ENCODE measurements around the gene PPT2.

- no peak for TF ChIP-seq POLR2A (IDR thresholded peaks at IDR 0.05)
- TF ChIP-seq CTCF (IDR thresholded peaks at IDR 0.05) = no peak
- TF ChIP-seq POLR2AphosphoS5 (IDR thresholded peaks at IDR 0.05) = no peak
- TF ChIP-seq EP300 (IDR thresholded peaks at IDR 0.05; ENCODE audit: low read depth) = no peak
Observed at GRCh38 chr6:32198345-32198696, 44.4 kb downstream of the PPT2 start.
